ENCODE data around the gene DOP1B. TPM values are rescaled to one million over a fixed set of nuclear protein-coding genes. Genes with fewer than 3 reads are reported as not detected.
A peak's percentile ranks its signal among the peaks of the same experiment; 100 is the strongest.
"Not testable (repeated sequence)": the region's sequence is repeated elsewhere in the genome, so short reads cannot be mapped to it uniquely, and the experiment has no call there.

The DOP1B gene
- total and polyA plus RNA-seq, 12 donors: 2.3 to 21.2 (median 13.5) TPM

DNA sequence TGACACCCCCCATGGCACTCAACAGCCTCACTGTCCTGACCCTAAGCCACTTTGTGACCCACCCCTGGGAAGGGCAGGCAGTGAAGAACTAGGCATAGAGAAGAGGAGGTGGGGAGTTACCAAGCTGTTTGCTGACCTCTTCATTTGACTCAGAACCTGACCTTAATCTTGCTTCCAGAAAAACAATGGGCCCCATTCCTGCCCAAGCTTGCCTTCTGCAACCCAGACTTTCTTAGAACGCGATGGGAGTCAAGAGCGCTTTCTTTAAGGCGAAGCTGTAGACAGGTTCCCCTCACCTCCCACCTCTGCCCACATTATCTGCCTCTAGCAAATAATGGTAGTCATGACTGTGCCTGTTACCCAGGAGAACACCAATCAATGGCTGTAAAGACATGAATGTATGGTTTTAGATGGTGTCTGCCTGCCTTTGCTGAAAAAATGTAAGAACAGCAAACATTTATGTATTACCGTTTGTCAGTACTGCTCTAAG lies 30.0 kb upstream of the DOP1B start:
- TF ChIP-seq, protein P1, sequence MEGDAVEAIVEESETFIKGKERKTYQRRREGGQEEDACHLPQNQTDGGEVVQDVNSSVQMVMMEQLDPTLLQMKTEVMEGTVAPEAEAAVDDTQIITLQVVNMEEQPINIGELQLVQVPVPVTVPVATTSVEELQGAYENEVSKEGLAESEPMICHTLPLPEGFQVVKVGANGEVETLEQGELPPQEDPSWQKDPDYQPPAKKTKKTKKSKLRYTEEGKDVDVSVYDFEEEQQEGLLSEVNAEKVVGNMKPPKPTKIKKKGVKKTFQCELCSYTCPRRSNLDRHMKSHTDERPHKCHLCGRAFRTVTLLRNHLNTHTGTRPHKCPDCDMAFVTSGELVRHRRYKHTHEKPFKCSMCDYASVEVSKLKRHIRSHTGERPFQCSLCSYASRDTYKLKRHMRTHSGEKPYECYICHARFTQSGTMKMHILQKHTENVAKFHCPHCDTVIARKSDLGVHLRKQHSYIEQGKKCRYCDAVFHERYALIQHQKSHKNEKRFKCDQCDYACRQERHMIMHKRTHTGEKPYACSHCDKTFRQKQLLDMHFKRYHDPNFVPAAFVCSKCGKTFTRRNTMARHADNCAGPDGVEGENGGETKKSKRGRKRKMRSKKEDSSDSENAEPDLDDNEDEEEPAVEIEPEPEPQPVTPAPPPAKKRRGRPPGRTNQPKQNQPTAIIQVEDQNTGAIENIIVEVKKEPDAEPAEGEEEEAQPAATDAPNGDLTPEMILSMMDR (IDR thresholded peaks at IDR 0.05): no peak
- H3K4me1 ChIP-seq: peaks cover 0 to 23% (median 6%) of the 10 kb centered on the region in 9 donors
- no peaks in the 10 kb centered on the region for H3K36me3 ChIP-seq
- H3K27ac ChIP-seq: peak overlapping the region in 1 of 10 donors; percentile 20
- H3K9me3 ChIP-seq: no peaks in the 10 kb centered on the region
- no peak for DNase-seq
- intact Hi-C loops (cut with DNase I): no loop called here
- ATAC-seq: no peak
- no peak overlapping the region for H3K4me3 ChIP-seq
- no peaks in the 10 kb centered on the region for H3K27me3 ChIP-seq
- WGBS, 2 donors: 96 to 97% methylated on average over 5 of the region's 5 CpGs

DNA sequence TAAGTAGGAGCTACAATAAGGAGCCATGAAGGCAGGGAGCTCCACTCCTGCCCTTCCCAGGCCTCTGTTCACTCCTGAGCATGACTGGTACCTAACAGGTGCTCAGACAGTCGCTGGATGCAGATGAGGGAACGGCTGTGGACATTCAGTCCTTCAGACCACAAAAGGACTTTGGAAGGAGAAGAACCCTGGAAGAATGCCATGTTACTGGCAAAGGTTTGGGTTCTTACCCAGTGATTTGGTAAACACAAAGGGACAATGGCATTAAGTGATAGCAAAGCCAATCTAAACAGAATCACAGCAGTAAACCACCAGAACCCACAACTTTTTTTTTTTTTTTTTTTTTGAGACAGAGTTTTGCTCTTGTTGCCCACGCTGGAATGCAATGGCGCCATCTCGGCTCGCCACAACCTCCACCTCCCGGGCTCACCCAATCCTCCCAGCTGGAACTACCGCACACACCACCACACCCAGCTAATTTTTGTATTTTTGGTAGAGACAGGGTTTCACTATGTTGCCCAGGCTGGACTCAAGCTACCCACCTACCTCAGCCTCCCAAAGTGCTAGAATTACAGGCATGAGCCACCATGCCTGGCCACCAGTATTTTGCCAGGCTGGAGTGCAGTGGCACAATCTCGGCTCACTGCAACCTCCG lies 29.2 kb upstream of the DOP1B start:
- H3K4me1 ChIP-seq: peaks cover 0 to 23% (median 6%) of the 10 kb centered on the region in 9 donors
- H3K36me3 ChIP-seq: no peaks in the 10 kb centered on the region
- 94 to 96% methylated on average over 9 to 10 of the region's 10 CpGs for WGBS, 2 donors
- intact Hi-C loops (cut with DNase I): no loop called here
- ATAC-seq: no peak
- no peak overlapping the region for H3K27ac ChIP-seq
- no peak overlapping the region for H3K4me3 ChIP-seq
- no peaks in the 10 kb centered on the region for H3K27me3 ChIP-seq
- H3K9me3 ChIP-seq: no peaks in the 10 kb centered on the region
- TF ChIP-seq, protein P1 (IDR thresholded peaks at IDR 0.05): no peak
- no peak for DNase-seq

DNA sequence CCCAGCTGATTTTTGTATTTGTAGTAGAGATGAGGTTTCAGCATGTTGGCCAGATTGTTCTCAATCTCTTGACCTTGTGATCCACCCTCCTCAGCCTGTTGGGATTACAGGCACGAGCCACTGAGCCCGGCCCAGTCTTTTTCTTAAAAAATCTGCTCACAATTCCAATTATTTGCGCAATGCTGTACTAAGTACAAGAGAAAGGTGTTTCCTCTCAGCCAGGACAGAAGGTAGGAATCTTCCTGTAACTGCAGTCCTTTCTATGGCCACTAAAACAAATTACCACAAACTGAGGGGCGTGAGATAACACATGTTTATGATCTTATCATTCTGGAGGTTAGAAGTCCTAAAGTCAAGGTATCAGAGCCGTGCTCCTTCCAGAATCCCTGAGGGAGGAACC lies 28.6 kb upstream of the DOP1B start:
- intact Hi-C loops (cut with DNase I): no loop called here
- Histone ChIP-seq H3K27ac (no peak overlapping the region), H3K36me3 (no peaks in the 10 kb centered on the region), H3K27me3 (no peaks in the 10 kb centered on the region), H3K9me3 (no peaks in the 10 kb centered on the region), H3K4me1 (peaks cover 0 to 29% (median 6%) of the 10 kb centered on the region in 9 donors), H3K4me3 (no peak overlapping the region)
- ATAC-seq (no peak), DNase-seq (no peak)
- WGBS, 2 donors: 81 to 84% methylated on average over 5 of the region's 5 CpGs
- TF ChIP-seq, protein P1 (IDR thresholded peaks at IDR 0.05): no peak

DNA sequence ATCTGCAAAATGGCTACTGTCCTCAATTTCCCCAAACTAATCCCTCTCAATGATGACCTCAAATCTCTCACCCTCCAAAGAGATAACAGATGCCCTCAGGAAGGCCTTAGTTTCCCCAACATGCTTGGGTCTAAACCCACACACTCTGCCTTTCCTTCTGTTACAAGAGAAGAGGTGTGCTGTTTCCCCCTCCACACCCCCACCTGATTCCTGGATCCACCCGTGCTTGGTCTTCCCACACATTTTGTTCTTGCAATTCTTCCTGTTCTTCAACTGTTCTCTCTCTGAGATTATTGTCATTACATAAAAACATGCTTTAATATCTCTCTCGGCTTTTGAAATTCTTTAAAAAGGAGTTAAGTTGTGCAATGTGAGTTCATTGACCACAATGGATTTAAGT lies 27.4 kb upstream of the DOP1B start:
- H3K9me3 ChIP-seq: no peaks in the 10 kb centered on the region
- H3K4me3 ChIP-seq: no peak overlapping the region
- peaks cover under 1 to 36% (median 11%) of the 10 kb centered on the region in 9 donors for H3K4me1 ChIP-seq
- H3K27ac ChIP-seq: peak overlapping the region in 1 of 10 donors; percentile 62
- peaks cover 0 to 4% (median 0%) of the 10 kb centered on the region in 7 donors for H3K27me3 ChIP-seq
- DNase-seq: no peak
- TF ChIP-seq, protein P1 (IDR thresholded peaks at IDR 0.05): no peak
- intact Hi-C loops (cut with DNase I): no loop called here
- ATAC-seq: no peak
- WGBS, 2 donors: 64 to 81% methylated on average over 2 of the region's 2 CpGs
- H3K36me3 ChIP-seq: no peaks in the 10 kb centered on the region

DNA sequence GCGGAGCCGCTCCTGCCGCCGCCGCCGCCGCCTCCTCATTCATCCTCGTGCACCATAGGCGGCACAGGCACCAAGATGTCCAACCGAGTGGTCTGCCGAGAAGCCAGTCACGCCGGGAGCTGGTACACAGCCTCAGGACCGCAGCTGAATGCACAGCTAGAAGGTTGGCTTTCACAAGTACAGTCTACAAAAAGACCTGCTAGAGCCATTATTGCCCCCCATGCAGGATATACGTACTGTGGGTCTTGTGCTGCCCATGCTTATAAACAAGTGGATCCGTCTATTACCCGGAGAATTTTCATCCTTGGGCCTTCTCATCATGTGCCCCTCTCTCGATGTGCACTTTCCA lies 26.2 kb upstream of the DOP1B start:
- H3K36me3 ChIP-seq; DNase-seq; intact Hi-C loops (cut with DNase I); H3K9me3 ChIP-seq; H3K27ac ChIP-seq; ATAC-seq; H3K27me3 ChIP-seq: not testable (repeated sequence)
- 21 to 22% methylated on average over 9 to 10 of the region's 18 CpGs for WGBS, 2 donors
- H3K4me3 ChIP-seq: peak overlapping the region in 9 of 10 donors; percentile 42 to 59 (median 56)
- H3K4me1 ChIP-seq: peaks cover 2 to 47% (median 21%) of the 10 kb centered on the region in 9 donors

DNA sequence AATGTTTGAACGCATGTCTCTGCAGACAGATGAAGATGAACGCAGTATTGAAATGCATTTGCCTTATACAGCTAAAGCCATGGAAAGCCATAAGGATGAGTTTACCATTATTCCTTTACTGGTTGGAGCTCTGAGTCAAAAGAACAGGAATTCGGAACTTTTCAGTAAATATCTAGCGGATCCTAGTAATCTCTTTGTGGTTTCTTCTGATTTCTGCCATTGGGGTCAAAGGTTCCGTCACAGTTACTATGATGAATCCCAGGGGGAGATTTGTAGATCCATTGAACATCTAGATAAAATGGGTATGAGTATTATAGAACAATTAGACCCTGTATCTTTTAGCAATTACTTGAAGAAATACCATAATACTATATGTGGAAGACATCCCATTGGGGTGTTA lies 25.8 kb upstream of the DOP1B start:
- ATAC-seq; H3K27ac ChIP-seq; intact Hi-C loops (cut with DNase I); H3K9me3 ChIP-seq; DNase-seq; H3K36me3 ChIP-seq; H3K27me3 ChIP-seq: not testable (repeated sequence)
- 93 to 96% methylated on average over 5 of the region's 5 CpGs for WGBS, 2 donors
- Histone ChIP-seq H3K4me3 (peak overlapping the region in 1 of 10 donors; percentile 57), H3K4me1 (peaks cover 2 to 44% (median 20%) of the 10 kb centered on the region in 9 donors)

Data from heart right ventricle (tissue), 16 donors.